Pons (tissue), 1 donor: Measurements from ENCODE around the gene RFPL1.
"Not testable (repeated sequence)": the region's sequence is repeated elsewhere in the genome, so short reads cannot be mapped to it uniquely, and the experiment has no call there.

Experiments
- DNase-seq: peaks from one replicate; pipeline ENCODE4 v3.0.0-alpha.2; 2016; ENCODE audit warnings: low spot score

The RFPL1 gene

DNA sequence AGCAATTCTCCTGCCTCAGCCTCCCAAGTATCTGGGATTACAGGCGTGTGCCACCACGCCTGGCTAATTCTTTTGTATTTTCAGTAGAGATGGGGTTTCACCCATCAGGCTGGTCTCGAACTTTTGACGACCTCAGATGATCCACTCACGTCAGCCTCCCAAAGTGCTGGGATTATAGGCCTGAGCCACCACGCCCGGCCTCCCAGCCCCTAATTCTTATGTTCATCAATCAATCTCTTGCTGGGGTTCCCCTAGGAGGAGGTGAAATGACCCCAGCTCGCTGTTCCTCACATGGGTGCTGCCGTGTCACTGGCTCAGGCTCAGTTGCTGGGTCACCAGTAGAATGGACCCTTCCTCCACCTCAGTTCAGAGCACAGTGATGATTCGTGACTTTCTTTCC, at the start of gene RFPL1:
Gene RFPL1, plus strand, starts transcription at position 301 of the 400 bp plus-strand sequence.
- DNase-seq: not testable (repeated sequence)

DNA sequence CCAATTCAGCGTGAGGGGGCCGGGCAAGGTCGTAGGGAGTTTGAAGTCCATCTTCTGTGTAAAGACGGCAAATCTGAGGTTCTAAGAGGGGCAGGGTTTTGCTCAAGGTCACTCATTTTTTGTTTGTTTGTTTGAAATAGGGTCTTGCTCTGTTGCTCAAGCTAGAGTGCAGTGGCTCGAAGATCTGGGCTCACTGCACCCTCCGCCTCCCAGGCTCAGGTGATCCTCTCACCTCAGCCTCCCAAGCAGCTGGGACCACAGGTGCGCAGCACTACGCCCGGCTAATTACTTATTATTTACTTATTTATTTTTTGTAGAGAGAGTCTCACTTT, 49.7 kb upstream of the RFPL1 start:
- DNase-seq: peak; percentile 26

DNA sequence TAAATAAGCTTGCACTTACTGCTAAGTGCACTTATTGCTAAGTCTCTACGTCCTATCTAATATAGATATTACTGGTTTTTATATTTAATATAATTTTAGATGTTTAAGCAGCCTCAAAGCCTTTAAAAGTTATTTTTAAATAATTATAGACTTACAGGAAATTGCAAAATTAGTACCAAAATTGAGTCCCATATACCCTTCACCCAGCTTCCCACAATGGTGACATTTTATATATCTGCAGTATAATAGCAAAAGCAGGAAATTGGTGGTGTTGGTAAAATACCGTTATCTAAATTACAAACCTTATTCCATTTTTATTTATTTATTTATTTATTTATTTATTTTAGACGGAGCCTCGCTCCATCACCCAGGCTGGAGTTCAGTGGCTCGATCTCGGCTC, 48.1 kb upstream of the RFPL1 start:
- no peak for DNase-seq

DNA sequence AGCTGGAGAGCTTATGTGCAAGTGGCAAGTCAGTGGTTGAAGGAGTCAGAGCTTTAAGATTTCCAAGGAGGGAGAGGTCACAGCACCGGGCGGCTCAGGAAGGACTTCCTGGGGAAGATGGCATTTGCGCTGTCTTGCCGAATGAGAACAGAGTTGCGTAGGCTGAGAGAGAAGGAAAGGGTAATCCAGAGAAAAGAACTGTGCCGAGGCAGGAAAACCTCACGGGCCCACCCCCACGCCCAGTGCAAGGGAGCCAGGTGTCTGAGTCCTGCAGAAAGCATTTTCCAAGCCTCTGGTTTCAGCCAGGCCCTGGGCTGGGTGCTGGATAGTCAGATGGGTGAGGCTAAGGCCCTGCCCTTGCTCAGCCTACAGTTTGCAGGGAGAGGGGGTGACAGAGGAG, 46.8 kb upstream of the RFPL1 start:
- no peak for DNase-seq

DNA sequence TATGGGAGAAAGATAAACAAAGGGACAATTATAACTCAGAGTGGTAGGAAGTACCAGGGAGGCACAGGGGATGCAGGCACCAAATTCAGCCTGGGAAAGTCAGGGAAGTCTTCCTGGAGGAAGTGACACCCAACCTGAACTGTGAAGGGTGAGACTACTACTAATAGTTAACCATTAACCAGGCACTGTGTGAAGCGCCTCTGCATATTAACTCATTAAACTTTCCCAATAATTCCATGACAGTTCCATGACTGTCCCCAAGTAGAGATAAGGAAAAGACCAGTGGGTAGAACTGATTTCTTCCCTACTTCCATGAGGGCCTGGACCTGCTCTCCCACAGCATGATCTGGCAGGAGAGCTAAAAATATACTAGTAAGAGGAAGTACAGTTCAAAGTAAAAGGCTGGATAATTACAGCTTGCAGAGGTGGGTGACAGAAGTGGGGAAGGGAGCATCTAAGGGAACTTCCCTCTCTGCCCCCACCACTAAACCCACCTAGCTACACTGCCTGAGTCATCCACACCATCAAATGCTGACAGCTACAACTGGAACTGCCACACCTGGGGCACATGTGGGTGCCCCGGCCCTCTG, 45.3 kb upstream of the RFPL1 start:
- no peak for DNase-seq

DNA sequence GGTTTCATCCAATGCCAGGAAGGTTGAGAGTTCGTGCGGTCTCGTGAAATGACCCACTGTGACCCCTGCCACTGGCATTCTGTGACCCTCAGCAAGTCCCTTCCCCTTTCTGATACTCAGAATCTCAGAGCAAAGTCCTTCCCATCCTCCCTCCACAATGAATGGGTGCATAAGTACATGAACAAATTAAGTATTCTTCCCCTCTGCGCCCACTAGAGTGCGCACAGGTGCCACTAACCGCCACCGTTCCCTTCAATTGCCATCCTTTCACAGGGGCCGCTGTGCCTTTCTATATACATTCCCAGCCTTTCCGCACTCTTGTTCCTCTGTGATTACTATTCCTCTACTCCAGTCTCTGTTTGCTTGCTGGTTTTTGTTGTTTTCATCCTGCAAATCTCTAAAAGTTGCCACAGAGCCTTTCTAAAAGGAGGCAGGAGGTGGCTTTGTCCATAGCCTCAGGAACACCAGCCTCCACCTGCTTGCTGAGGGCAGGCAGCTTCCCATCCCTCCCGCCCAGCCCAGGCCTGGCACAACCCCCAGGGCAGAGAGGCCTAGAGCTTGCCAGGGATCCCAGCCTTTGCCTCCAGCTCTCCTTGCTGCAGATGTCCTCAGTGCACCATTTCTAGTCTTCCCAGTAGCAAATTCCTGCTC, 43.3 kb upstream of the RFPL1 start:
- peak; percentile 74 for DNase-seq

DNA sequence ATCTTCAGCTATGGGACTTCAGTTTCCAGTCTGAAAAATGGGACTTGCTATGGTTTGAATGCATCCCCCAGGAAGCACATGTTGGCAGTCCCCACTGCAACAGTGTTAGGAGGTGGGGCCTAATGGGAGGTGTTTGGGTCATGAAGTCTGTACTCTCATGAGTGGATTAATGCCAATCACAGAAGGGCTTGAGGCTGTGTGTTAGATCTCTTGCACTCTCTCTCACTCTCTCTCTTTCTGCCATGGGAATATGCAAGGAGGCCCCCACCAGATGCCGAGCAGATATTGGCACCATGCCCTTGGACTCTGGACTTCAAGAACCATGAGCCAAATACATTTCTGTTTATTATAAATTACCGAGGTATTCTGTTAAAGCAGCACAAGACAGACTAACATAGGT, 42.3 kb upstream of the RFPL1 start:
- DNase-seq: no peak

DNA sequence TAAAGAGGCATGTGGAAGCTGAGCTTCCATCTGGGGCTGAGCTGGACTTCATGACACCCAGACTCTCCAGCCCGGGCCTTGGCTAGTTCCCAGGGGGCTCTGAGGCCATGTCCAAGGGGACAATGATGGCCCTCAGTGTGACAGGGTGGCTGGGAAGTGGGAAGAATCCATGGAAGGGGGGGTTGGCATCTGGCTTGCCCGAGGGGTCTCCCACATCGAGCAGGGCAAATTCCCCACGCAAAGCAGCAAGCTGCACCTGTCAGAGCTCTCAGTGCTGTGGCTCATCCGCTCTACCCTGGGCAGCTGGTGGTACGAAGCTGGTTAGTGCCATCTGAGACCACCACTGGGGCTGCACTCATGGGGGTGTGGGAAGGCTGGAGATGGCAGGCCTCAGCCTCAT, 40.6 kb upstream of the RFPL1 start:
- no peak for DNase-seq

DNA sequence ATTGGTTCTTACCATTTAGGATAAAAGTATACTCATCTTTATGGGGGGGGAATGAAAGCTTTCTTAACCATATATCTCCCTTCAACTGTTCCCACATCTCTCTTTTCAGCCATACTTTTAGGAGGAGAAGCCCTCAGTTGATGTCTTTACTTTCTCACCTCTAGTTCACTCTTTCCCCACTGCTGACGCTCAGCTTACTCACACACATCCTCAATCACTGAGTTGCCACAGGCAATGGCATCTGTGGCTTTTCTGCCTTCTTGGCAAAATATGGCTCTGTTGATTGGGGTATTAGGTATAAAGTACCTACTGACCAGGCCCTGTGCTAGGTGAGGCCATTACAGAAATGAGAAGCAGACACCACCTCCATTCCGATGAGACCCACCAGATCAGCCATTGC, 37.8 kb upstream of the RFPL1 start:
- no peak for DNase-seq

DNA sequence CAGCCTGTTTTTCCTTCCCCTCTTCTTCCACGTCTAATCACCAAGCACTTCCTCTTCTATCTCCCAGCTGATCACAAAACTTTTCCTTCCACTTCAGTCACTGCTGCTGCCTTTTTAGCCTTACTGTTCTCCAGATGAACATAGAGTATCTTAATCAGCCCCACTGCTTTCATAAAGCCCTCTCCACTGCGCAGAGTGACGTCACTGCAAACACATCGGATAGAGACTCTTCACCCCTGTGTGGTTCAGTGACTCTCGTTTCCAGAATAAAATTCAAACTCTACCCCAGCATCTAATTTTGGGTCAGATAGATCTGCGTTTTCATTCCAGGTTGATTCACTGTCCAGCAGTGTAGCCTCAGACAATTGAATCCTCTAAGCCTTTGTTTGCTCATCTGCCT, 36.8 kb upstream of the RFPL1 start:
- DNase-seq: not testable (repeated sequence)

DNA sequence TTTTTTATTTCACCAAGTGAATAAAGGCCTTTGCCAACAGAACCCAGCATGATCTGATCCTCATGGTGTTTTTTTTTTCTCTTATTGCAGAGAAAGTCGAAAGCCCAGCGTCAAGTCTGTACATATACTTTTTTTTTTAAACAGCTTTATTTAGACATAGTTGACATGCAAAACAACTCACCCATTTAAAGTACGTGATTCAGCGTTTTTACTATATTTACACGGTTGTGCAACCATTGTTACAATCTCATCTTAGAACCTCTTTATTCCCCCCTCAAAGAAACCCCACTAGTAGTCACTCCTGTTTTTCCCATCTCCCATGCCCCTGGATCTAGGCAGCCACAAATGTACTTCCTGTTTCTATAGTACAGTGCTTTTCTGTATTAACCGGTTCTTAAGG, 29.4 kb upstream of the RFPL1 start:
- DNase-seq: no peak

DNA sequence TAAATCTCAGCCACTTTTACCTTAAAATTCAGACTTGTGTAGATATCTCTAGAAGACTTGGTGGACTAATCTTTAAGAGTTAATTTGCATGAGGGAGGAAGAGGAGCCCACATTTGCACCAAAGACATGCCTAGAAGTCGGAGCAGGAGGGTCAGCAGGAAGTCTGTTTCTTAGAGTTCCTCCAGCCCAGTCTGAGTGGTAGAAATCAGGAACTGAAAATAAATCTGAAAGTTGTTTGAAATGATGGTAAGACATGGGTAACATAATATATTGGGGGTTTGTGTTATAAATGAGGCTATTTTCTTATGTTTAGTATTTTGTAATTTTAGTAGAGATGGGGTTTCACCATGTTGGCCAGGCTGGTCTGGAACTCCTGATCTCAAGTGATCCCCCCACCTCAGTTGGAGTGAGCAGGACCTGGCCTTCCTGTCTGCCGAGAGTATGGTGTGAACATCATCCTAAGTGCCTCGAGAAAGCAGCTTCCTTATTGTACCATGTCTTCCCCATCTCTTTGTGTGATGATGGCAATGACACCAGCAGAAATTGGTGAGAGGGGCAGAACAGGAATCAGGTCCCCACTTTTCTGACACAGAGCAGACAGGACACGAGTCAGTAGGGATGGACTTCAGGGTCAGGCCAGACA, 26.7 kb upstream of the RFPL1 start:
- peak; percentile 32 for DNase-seq

DNA sequence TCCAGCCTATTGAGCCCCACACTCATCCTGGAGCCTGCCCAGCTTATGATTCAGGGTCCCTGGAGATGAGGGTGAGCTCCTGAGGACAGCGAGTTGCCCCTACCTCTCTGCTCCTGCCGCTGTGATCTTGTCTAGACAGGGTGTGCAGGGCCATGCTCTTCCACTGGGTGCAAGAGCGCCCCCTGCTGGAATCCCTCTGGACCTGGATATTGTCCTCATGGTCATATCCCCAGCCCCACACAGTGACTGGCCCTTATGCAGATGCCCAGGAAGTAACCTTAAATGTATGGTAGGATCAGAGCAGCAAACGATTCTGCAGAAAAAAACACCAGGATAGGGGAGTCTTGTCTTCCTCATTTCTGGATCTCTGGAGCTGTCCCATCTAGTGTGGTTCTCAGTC, 25.6 kb upstream of the RFPL1 start:
- DNase-seq: not testable (repeated sequence)

DNA sequence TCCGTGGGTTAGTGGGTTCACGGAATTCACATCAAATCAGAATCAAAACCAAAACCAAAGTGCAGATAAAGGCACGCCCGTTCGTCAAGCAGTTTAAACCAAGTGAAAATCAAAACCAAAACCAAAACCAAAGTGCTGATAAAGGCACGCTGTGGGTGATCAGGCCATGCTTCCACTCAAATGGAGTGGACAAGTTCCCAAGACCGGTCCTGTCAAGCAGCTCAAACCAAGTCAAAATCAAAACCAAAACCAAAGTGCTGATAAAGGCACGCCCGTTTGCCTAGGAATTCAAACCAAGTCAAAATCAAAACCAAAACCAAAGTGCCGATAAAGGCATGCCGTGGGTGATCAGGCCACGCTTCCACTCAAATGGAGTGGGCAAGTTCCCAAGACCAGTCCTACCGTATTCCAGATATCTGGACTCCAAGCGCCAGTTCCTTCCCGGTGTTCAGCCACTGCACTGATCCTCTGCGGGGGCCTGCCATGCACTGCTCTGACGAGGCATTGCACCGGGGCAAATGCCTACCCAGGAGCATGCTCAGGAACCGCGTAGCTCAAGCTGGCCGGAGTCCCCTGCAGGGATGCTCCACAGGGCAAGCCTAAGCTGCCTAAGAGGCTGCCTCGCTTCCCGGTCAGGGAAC, 23.3 kb upstream of the RFPL1 start:
- peak; percentile 33 for DNase-seq

DNA sequence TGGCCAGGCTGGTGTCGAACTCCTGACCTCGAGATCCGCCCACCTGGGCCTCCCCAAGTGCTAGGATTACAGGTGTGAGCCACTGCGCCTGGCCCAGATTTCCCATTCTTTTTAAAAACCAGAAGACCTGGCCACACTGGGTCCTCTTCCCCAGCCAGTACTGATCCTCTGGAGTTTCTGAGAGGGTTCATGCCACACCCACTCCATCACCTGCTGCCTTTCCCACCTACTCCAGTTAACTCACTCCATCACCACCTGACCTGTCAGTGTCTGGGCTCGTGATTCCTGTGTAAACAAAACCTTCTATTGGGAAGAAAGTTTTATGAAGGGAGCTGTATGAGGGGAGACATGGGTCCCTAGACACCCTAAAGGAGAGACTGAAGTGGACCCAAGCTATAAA, 19.7 kb upstream of the RFPL1 start:
- not testable (repeated sequence) for DNase-seq

DNA sequence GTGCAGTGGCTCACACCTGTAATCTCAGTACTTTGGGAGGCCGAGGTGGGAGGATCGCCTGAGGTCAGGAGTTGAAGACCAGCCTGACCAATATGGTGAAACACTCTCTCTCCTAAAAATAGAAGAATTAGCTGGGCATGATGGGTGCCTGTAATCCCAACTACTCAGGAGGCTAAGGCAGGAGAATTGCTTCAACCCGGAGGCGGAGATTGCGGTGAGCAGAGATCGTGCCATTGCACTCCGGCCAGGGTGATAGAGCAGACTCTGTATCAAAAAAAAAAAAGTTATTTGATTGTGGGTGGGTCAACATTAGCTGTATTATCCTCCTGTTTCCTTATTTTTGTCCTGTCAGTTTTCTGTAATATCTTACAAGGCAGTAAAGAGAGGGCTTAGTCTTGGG, 11.9 kb upstream of the RFPL1 start:
- no peak for DNase-seq

DNA sequence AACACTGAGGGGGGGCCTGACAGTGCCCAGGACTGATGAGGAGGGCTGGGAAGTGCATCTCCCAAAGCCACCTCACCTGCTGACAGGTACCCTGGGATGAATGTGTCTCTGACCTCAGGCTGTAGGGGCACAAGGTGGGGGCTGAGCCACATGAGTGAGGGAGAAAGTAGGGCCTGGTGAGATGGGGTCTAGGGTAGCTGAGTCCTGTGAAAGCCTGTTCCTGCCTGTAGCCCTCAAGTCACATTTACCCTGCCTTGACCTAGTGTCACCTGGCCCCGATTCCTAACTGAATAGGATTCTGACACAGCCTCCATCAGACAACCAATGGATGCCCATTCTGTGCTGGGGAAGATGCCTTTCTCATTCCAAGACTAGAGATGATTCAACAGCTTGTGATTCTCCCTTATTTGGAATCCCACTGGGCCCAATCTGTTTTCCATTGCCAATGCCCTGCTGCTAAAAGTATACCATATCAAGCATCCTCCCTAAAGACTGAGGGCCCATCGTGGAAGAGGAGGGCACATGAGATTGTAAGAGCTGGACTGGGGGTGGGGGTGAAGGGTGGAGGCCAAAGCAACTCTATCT, 11.1 kb upstream of the RFPL1 start:
- no peak for DNase-seq

DNA sequence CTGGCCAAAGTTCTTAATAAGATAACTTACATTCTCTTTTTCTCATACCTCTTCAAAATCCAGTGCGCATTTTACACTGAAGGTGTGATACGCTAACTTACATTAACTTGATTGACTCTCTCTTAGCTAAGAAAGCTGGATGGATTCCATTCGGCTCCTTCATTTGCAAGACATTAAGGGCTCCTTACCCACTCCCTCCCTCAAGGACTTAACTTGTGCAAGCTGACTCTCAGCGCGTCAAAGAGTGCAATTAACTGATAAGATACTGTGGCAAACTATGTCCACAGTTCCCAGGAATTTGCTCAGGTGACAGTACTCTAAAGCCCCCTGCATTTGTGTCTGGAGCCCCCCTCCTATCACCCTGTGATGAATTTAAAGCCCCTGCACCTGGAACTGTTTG, 6.4 kb upstream of the RFPL1 start:
- DNase-seq: no peak

DNA sequence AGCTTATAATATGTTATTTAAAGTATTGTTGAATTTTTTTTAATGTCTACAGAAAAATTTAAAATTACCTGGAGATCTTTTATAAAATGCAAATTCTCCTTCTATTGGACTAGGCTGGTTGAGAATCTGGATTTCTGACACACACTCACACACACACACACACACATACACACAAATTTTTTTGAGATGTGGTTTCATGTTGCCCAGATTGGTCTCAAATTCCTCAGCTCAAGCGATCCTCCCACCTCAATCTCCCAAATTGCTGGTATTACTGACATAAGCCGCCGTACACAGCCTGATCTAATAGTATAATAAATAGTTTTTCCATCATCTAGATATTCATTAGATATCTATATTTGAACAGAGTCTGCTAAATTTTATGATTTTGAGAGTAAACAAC, 4.5 kb upstream of the RFPL1 start:
- DNase-seq: no peak

DNA sequence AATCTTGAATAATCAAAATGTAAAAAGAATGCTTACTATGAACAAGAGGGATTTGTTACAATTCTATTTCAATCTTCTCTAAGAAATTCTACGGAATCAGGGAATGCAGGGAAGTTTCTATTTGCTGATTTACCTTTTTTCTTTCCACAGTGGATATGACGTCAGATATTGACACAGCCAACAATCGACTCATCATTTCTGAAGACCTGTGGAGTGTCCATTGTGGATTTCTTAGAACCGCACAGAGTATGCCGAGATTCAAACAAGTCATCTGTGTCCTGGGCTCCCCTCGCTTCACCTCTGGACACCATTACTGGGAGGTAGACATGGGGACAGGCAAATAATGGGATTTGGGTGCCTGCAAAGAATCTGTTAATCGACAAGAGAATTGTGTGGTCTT, 4.1 kb upstream of the RFPL1 start:
- DNase-seq: no peak

DNA sequence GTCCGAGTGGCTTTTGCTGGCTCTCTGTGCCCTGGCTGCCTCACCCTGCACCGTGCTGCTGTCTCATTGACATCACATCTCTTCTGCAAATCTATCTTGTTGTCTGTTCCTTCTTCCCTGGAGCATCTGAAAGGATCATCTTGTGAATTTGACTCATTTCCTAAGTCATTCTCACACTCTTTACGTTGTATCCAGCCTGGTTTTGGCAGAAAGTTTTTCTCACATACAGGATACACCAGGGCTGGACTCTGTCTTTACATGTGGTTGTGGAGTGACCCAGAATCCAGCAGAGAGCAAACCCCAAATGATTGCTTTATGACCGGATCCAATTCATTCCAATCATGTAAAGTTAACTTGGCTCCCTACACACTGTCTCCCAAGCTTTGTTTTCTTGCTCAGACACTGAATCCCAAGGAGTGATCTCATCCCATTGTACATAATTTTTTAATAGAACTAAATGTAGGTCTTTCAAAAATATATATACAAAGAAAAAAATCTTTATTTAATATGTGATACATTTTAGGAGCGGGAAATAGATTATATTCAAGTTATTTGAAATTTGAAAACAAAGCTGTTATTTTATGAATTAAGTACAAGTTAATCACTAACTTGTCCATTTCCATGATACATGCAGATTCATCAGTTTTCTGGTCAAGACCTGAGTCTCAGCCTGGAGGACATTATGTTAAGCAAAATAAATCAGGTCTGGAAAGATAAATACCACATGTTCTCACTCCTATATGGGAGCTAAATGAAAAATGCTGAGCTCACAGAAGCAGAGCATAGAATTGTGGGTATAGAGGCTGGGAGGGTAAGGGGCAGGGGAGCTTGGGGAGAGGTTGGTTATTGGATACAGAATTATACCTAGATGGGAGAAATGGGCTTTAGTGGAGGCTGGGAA, 2.9 kb upstream of the RFPL1 start:
- no peak for DNase-seq

DNA sequence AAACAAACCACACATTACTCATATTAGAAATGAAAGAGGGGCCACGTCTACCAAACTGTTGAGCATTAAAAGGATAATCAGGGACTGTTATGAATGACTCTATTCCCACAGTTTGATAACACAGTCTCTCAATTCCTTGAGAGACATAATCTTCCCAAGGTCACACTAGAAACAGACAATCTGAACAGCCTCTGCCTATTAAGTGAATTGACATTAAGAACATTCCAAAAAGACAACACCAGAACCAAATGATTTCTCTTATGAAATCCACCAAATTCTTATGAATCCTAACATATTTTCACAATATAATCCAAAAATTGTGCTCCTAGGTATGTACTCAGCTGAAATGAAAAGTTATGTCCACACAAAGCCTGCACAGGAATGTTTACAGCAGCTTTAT, 4.6 kb downstream of the RFPL1 start:
- DNase-seq: no peak
